ENCODE measurements around the gene IL6. TPM values are rescaled to one million over a fixed set of nuclear protein-coding genes. Genes with fewer than 3 reads are reported as not detected.
A peak's percentile ranks its signal among the peaks of the same experiment; 100 is the strongest.

The IL6 gene
- total and polyA plus RNA-seq, 2 of the 8 experiments (the other 6 are each of a cell fraction or from before 2014, with no cell fraction given) = 0.12 to 0.41 TPM

DNA sequence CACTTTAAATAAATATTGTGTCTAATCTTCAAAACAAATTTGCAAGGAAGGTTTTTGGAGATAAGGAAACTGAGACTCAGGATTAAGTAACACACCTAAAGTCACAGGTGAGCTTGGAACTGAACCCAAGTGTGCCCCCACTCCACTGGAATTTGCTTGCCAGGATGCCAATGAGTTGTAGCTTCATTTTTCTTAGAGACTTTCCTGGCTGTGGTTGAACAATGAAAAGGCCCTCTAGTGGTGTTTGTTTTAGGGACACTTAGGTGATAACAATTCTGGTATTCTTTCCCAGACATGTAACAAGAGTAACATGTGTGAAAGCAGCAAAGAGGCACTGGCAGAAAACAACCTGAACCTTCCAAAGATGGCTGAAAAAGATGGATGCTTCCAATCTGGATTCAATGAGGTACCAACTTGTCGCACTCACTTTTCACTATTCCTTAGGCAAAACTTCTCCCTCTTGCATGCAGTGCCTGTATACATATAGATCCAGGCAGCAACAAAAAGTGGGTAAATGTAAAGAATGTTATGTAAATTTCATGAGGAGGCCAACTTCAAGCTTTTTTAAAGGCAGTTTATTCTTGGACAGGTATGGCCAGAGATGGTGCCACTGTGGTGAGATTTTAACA is 1.5 kb downstream of the IL6 start (continued):
- TF ChIP-seq, protein P1, sequence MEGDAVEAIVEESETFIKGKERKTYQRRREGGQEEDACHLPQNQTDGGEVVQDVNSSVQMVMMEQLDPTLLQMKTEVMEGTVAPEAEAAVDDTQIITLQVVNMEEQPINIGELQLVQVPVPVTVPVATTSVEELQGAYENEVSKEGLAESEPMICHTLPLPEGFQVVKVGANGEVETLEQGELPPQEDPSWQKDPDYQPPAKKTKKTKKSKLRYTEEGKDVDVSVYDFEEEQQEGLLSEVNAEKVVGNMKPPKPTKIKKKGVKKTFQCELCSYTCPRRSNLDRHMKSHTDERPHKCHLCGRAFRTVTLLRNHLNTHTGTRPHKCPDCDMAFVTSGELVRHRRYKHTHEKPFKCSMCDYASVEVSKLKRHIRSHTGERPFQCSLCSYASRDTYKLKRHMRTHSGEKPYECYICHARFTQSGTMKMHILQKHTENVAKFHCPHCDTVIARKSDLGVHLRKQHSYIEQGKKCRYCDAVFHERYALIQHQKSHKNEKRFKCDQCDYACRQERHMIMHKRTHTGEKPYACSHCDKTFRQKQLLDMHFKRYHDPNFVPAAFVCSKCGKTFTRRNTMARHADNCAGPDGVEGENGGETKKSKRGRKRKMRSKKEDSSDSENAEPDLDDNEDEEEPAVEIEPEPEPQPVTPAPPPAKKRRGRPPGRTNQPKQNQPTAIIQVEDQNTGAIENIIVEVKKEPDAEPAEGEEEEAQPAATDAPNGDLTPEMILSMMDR (IDR thresholded peaks at IDR 0.05; ENCODE audit: control extremely low read depth in 1 of 3, insufficient read depth in 1 of 3, low read depth in 1 of 3, low read length in 3 of 3) = peak in 2 of 3 experiments; percentile 56 to 61; a peak in 2 of 4 replicates
- TF ChIP-seq SP4 (IDR thresholded peaks at IDR 0.05; ENCODE audit: low read length) (no peak), ASH2L (IDR thresholded peaks at IDR 0.05; ENCODE audit: low read length) (no peak), KDM1A (IDR thresholded peaks at IDR 0.05; ENCODE audit: borderline replicate concordance, low read length) (no peak), CBX8 (IDR thresholded peaks at IDR 0.05; ENCODE audit: borderline replicate concordance, low read depth, low read length) (no peak), GTF2F1 (IDR thresholded peaks at IDR 0.05; ENCODE audit: borderline replicate concordance, low read depth, low read length) (no peak), RBBP5 (IDR thresholded peaks at IDR 0.05; ENCODE audit: borderline replicate concordance, low read depth, low read length) (no peak), YY1 (IDR thresholded peaks at IDR 0.05; ENCODE audit: low read depth, low read length) (0 out of 2 replicates have a peak, but pooled peaks have one; percentile 30), POLR2AphosphoS5 (IDR thresholded peaks at IDR 0.05; ENCODE audit: low read depth, low read length) (no peak), JUND (IDR thresholded peaks at IDR 0.05; ENCODE audit: low read length) (no peak), TEAD4 (IDR thresholded peaks at IDR 0.05; ENCODE audit: low read depth, low read length) (no peak), SIN3A (conservative IDR thresholded peaks at IDR 0.05 in 1 of 2, IDR thresholded peaks at IDR 0.05 in 1 of 2; ENCODE audit: low read depth in 1 of 2, low read length in 2 of 2) (no peak), SIRT6 (IDR thresholded peaks at IDR 0.05; ENCODE audit: low read length) (no peak)
- TF ChIP-seq, protein P2, sequence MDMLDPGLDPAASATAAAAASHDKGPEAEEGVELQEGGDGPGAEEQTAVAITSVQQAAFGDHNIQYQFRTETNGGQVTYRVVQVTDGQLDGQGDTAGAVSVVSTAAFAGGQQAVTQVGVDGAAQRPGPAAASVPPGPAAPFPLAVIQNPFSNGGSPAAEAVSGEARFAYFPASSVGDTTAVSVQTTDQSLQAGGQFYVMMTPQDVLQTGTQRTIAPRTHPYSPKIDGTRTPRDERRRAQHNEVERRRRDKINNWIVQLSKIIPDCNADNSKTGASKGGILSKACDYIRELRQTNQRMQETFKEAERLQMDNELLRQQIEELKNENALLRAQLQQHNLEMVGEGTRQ (IDR thresholded peaks at IDR 0.05; ENCODE audit: low read length) = no peak
- TF ChIP-seq, protein P3, sequence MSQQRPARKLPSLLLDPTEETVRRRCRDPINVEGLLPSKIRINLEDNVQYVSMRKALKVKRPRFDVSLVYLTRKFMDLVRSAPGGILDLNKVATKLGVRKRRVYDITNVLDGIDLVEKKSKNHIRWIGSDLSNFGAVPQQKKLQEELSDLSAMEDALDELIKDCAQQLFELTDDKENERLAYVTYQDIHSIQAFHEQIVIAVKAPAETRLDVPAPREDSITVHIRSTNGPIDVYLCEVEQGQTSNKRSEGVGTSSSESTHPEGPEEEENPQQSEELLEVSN (IDR thresholded peaks at IDR 0.05) = no peak
- TF ChIP-seq, protein P4, sequence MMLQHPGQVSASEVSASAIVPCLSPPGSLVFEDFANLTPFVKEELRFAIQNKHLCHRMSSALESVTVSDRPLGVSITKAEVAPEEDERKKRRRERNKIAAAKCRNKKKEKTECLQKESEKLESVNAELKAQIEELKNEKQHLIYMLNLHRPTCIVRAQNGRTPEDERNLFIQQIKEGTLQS (IDR thresholded peaks at IDR 0.05; ENCODE audit: insufficient read depth, low read depth, low read length) = no peak
